ENCODE data around the gene PIP5KL1. TPM values are rescaled to one million over a fixed set of nuclear protein-coding genes. Genes with fewer than 3 reads are reported as not detected.
"Not testable (repeated sequence)": the region's sequence is repeated elsewhere in the genome, so short reads cannot be mapped to it uniquely, and the experiment has no call there.

PIP5KL1 gene
- total RNA-seq, 1 experiment from 2014 or later, result 3.8 TPM

GRCh38 chr9:127893392-127893791 is 37.2 kb downstream of the PIP5KL1 start:
- DNase-seq (ENCODE audit: low spot score), result no peak

- DNase-seq (ENCODE audit: low spot score), result no peak
Observed at GRCh38 chr9:127892831-127893230, 37.7 kb downstream of the PIP5KL1 start.

- no peak for DNase-seq (ENCODE audit: low spot score)
Observed at GRCh38 chr9:127890053-127890452, 40.5 kb downstream of the PIP5KL1 start.

- peak; percentile 45 for DNase-seq (ENCODE audit: low spot score)
Observed at GRCh38 chr9:127887792-127888191, 42.8 kb downstream of the PIP5KL1 start.

GRCh38 chr9:127886401-127886972 is 44.1 kb downstream of the PIP5KL1 start:
- no peak for DNase-seq (ENCODE audit: low spot score)

GRCh38 chr9:127885508-127886281 is 44.9 kb downstream of the PIP5KL1 start:
- no peak for DNase-seq (ENCODE audit: low spot score)

- no peak for DNase-seq (ENCODE audit: low spot score)
Observed at GRCh38 chr9:127884976-127885490, 45.5 kb downstream of the PIP5KL1 start.

- DNase-seq (ENCODE audit: low spot score), result no peak
Observed at GRCh38 chr9:127884427-127884911, 46.1 kb downstream of the PIP5KL1 start.

GRCh38 chr9:127883959-127884358 is 46.6 kb downstream of the PIP5KL1 start:
- DNase-seq (ENCODE audit: low spot score), result no peak

GRCh38 chr9:127881715-127882114 is 48.9 kb downstream of the PIP5KL1 start:
- not testable (repeated sequence) for DNase-seq (ENCODE audit: low spot score)

- no peak for DNase-seq (ENCODE audit: low spot score)
Observed at GRCh38 chr9:127880143-127880542, 50.4 kb downstream of the PIP5KL1 start.

GRCh38 chr9:127878652-127879390 is 51.8 kb downstream of the PIP5KL1 start:
- DNase-seq (ENCODE audit: low spot score), result no peak

- no peak for DNase-seq (ENCODE audit: low spot score)
Observed at GRCh38 chr9:127878001-127878651, 52.5 kb downstream of the PIP5KL1 start.

- peak; percentile 62 for DNase-seq (ENCODE audit: low spot score)
Observed at GRCh38 chr9:127877566-127877998, 53.0 kb downstream of the PIP5KL1 start, which contains the start of gene AK1. Gene AK1 (minus strand): TSS chr9:127877675. CDS start chr9:127874617, 3,058 bp downstream.

- no peak for DNase-seq (ENCODE audit: low spot score)
Observed at GRCh38 chr9:127876764-127877562, 53.6 kb downstream of the PIP5KL1 start.

- DNase-seq (ENCODE audit: low spot score), result no peak
Observed at GRCh38 chr9:127876026-127876763, 54.4 kb downstream of the PIP5KL1 start.

GRCh38 chr9:127875306-127875966 is 55.1 kb downstream of the PIP5KL1 start:
- DNase-seq (ENCODE audit: low spot score), result no peak

GRCh38 chr9:127874301-127875221 is 56.0 kb downstream of the PIP5KL1 start:
- DNase-seq (ENCODE audit: low spot score), result no peak
